H54 (cell line): ENCODE results near the gene BPIFB1.
A peak's percentile ranks its signal among the peaks of the same experiment; 100 is the strongest.

Experiments
- DNase-seq: peaks from one replicate; pipeline ENCODE4 v3.0.0; 2011; ENCODE audit warnings: low spot score, mixed read lengths; ENCODE audit not compliant: insufficient read length
- FAIRE-seq: peaks from 3 replicates; lab custom pipeline; 2011; peaks lifted over from hg19 to GRCh38; lab: Jason Lieb, UNC
- POLR2A ChIP-seq: IDR thresholded peaks from 2 replicates; pipeline ENCODE4 v1.6.1; 2011; ENCODE audit warnings: low read depth, mild to moderate bottlenecking, low read length

Gene BPIFB1

DNA sequence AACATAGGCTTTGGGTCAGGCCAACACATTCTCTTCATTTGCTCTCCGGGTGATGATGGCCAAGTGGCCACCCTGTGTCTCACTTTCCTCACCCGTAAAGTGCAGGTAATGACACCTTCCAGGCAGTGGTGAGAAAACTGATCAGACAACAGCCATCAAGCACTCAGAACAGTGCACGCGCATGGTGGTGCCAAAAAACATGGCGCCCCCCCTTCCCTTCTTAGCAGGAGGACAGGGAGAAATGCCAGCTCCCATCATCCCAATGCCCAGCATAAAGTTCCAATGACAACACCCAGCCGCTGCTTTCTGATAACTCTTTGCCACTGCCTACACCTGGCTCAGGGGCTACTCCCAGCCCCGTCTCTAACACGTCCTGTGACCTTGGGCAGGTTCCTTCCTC, 8.4 kb downstream of the BPIFB1 start:
- no peak for TF ChIP-seq POLR2A
- DNase-seq (no peak), FAIRE-seq (no peak)

DNA sequence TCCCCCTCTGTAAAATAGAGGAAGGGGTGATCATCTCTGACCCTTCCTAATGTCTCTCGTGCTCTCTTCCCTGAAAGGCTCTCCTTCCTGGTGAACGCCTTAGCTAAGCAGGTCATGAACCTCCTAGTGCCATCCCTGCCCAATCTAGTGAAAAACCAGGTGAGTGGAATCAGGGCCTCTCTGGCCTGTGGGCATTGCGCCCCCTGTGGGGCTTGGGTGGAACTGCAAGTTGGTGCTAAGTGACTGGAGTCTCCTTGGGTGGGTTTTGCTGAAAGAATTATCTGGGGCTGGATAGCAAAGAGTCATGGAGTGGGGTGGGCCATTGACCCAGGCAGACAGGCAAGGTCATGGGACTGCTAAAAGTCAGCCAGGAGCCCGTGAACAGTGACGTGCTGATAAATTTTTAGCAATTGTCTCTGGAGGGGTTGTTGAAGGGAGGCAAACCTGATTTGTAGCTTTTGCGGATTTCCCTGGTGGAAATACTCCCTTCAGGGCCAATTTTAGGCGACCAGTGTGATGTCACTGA, 8.9 kb downstream of the BPIFB1 start:
- FAIRE-seq (no peak), DNase-seq (peak; percentile 54)
- no peak for TF ChIP-seq POLR2A

DNA sequence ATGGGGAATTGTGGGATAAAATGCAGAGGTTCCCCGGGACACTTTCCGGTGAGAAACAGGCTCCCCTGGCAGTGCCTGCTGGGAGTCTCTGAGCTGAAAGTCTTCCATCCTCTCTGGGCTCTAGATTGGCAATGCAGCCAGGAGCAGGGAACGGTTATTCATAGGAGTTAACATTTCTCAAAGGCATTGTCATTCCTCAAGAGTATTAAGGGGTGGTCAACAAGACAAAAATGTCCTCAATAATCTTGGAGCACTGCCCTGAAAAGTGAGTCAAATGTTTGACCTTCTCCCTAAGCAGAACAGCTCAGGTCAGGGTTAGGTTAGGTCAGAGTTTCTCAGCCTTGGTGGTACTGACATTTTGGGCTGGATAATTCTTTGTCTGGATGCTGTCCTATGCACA, 13.2 kb downstream of the BPIFB1 start:
- TF ChIP-seq POLR2A, result no peak
- FAIRE-seq (no peak), DNase-seq (no peak)

DNA sequence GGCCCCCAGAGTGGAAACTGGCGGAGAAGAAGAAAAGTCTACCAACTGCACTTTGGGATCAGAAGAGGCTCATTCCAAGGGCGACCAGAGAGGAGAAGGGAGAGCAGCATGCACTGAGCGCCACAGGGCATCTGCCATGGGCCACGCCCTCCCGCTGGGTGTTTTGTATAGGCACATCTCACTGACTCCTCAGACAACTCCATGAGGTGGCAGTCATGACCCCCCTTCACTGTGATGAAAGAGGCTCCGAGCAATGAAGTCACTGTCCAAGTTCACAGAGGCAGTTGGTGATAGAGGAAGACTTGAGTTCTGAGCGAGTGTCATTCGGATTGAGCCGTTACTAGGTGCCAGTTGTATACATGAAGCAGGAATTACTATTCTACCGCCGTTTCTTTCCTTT, 15.4 kb downstream of the BPIFB1 start:
- no peak for DNase-seq

DNA sequence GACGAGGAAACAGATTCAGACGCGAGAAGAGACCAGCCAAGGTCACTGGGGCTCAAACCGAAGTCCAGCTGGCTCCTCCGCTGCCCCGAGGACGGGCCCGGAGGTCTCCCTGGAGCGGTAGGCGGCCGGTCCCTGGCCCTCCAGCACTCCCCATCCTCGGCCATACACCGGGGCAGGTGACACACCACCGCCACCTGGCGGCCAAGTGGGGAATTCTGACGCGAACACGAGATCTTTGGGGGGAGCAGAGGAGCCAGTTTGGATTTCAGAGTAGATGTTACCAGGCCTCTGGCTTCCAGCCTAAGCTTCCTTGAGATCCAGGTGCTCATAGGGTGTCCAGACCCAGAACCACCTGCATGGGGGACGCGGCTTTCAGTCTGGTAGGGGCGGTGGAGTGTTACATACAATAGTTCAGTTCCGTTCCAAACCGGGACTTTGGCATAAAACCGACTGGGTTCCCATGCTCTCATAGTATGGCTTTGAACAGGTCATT, 16.1 kb downstream of the BPIFB1 start:
- no peak for TF ChIP-seq POLR2A
- FAIRE-seq, result no peak
- DNase-seq, result peak; percentile 87

More for the DNA sequence above, 15.4 kb downstream of the BPIFB1 start:
- TF ChIP-seq POLR2A, result no peak
- FAIRE-seq, result no peak

DNA sequence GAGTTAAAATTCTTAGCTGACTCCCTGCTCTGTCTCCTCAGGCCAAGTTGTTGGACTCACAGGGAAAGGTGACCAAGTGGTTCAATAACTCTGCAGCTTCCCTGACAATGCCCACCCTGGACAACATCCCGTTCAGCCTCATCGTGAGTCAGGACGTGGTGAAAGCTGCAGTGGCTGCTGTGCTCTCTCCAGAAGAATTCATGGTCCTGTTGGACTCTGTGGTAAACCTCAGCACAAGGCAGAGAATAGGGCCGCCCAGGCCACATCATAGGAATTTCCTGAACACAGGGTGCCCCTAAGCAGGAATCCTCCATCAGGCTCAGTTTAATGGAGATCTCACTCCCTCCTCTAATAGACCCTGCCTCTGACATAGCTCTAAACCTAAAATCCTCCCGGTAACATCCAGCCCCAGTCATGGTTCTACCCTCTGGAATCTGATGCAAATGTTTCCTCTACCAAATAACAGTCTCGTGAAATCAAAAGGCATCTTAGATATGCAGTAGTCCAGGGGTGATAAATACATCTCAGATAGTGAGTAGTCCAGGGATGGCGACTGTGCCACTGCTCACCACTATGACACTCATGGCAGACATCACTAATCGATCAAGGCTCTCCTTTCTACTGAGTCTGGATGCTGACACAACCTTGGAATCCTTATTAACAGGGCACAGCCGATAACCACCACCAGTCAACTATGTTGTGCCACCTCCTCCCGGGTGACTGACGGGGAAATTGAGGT, 18.3 kb downstream of the BPIFB1 start:
- no peak for FAIRE-seq
- TF ChIP-seq POLR2A, result no peak
- peak; percentile 45 for DNase-seq

DNA sequence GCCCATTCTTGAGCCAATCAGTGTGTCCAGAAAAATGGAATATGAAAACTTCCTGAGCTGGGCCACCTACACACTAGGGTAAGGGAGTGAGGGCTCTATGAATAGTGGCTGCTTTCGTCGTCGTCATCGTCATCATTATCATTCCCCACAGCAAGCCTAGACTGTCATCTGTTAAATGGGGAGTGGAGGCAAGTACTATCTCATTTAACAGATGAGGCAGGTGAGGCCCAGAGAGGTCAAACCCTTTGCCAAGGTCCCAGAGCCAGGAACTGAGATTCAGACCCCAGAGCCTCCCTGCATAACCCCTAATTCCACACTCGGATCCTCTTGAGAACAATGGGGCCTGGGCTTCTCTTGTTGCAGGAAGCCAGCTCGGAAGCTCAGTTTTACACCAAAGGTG, 20.6 kb downstream of the BPIFB1 start:
- FAIRE-seq (no peak), DNase-seq (no peak)
- TF ChIP-seq POLR2A, result no peak

DNA sequence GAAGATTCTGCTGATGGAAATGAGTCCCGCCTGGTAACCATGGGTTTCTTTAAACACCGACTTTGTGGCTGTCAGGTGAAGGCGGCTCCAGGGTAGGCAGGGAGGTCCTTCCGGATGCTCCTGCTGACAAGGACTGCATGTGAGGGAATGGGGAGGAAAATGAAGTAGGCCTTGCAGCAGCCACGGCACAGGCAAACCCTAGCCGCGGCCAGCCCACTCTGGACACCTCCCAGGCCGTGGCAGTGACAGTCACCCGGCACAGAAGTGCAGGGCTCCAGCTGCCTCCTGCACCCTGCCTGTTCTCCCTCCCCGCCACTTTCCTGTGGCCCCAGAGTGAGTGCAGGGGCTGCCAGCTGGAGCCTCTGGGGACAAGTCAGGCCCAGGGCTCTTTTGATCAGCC, 21.0 kb downstream of the BPIFB1 start:
- TF ChIP-seq POLR2A, result no peak
- DNase-seq (no peak), FAIRE-seq (no peak)

DNA sequence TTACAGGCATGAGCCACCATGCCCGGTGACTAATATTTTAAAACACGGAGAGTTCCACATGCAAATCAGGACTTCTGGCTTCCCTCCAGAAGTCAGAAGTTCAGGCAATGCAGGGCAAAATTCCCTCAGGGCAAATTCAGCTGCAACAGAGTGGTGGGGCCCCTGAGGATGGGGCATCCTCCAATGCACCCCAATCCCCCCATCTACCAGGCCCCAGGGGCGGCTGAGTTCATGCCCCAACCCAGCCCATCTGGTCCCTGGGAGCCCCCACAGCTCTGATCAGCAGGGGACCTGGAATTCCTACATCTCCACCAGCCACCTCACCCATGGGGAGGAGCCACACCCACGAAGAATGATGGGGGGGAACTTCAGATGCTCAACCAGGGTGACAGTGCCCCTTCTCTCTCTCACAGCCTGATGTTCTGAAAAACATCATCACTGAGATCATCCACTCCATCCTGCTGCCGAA, 22.6 kb downstream of the BPIFB1 start:
- TF ChIP-seq POLR2A, result no peak
- FAIRE-seq (no peak), DNase-seq (peak; percentile 85)

DNA sequence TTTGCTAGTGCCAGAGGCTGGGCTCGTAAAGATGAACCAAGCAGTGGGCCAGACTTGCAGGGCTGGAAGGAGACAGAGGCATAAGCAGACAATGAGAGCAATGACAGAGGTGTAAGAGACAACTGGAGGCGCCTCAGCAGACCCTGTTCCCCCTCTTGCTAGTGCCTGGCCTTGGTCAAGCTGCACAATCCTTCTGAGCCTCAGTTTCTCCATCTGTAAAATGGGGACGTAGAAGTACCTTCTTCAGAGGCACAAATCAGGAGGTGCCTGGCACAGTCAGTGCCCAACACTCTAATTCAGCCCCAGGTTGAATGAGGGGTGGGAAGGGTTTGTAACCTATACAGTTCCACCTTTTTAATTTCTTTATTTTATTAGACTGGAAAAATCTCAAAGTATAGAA, 23.2 kb downstream of the BPIFB1 start:
- TF ChIP-seq POLR2A, result no peak
- FAIRE-seq (no peak), DNase-seq (no peak)

DNA sequence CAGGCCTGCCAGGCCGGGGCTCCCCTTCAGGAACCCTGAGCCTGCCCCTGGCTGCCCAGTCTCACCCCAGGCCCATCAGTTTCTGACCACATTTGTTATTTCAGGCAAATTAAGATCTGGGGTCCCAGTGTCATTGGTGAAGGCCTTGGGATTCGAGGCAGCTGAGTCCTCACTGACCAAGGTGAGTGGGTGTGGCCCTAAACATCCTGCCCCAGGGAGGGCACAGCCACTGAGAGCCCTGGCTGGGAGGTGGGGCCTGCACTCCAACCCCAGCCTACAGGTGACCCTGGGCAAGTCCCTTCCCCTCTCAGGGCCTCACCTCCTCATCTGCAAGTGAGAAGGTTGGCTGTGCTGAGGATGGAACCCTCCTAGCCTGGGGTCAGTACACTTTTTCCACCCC, 23.8 kb downstream of the BPIFB1 start:
- no peak for TF ChIP-seq POLR2A
- DNase-seq (no peak), FAIRE-seq (no peak)

DNA sequence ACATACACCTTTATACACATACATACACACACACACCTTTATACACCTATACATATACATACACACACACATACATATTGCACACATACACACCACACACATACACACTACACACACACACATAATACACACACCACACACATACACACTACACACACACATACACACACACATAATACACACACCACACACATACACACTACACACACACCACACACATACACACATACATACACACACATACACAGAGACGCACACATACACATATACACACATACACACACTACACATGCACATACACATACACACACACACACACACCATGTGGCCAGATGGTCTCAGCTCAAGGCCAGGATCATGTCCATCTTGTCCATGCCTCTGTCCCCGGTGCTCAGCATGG, 25.7 kb downstream of the BPIFB1 start:
- TF ChIP-seq POLR2A, result no peak
- DNase-seq (no peak), FAIRE-seq (no peak)

DNA sequence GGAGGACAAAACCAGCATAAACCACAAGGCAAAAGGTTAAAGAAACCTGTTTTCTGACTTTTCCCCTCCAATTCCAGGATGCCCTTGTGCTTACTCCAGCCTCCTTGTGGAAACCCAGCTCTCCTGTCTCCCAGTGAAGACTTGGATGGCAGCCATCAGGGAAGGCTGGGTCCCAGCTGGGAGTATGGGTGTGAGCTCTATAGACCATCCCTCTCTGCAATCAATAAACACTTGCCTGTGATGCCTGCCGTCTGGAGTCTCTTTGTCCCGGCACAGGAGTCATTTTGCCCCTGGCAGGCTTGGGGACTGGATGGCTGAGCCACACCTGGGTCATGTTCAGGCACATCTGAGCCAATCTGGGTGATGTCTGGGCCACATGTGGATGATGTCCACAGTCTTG, 26.6 kb downstream of the BPIFB1 start:
- no peak for FAIRE-seq
- no peak for TF ChIP-seq POLR2A
- no peak for DNase-seq

DNA sequence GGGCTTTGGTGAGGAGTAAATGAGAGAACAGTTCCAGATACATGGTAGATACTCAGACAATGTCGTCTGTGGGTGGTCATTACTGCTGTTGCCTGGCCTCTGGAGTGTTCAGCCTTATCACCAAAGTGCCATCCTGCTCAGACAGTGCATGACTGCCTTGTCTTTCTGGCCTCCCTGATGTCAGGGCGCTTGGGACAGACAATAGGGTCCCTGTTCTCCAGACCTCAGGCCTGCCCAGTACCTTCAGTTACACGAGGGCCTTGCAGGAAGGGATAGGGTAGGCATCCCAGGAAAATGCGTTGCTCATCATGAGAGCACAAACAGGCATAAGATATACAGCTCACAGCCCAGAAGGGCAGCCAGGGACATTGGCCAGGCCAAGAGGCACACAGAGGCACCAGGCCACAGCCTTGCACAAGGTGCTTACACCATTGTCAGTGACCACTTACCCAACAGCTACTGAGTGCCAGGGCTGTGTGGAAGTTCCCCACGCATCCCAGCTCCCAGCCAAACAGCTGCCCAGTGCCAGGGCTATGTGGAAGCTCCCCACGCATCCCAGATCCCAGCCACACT, 27.4 kb downstream of the BPIFB1 start:
- no peak for TF ChIP-seq POLR2A
- FAIRE-seq (no peak), DNase-seq (no peak)
